Bronchial epithelial cell (primary cell): ENCODE measurements around the gene CRELD1. TPM values are rescaled to one million over a fixed set of nuclear protein-coding genes. Genes with fewer than 3 reads are reported as not detected.

ENCODE experiments used
- total RNA-seq: library from RNA; depleted of rRNA; stranded (reverse); fragments of >200 nt; gene quantifications from 2 replicates; pipeline ENCODE4 v1.2.1, GENCODE V29; 2014

The CRELD1 gene
- total RNA-seq, 1 donor from 2014 or later, result 35.8 TPM

Other genes with a start within 250 kb of the CRELD1 start
- gene CPNE9, start 230.0 kb upstream of the CRELD1 start, total RNA-seq, result not detected in 2 replicates
- gene BRPF1, start 202.1 kb upstream of the CRELD1 start, total RNA-seq, result 14.0 and 14.7 TPM in 2 replicates
- 21.6 and 26.5 TPM in 2 replicates for gene OGG1, start 183.9 kb upstream of the CRELD1 start, total RNA-seq
- gene CAMK1, start 163.9 kb upstream of the CRELD1 start, total RNA-seq, result 18.2 and 36.4 TPM in 2 replicates
- gene TADA3, start 141.4 kb upstream of the CRELD1 start, total RNA-seq, result 46.9 and 78.5 TPM in 2 replicates
- 192 and 204 TPM in 2 replicates for gene ARPC4, start 140.8 kb upstream of the CRELD1 start, total RNA-seq
- 11.3 and 17.3 TPM in 2 replicates for gene TTLL3, start 123.6 kb upstream of the CRELD1 start, total RNA-seq
- 34.5 and 36.2 TPM in 2 replicates for gene RPUSD3, start 89.8 kb upstream of the CRELD1 start, total RNA-seq
- gene CIDEC, start 53.6 kb upstream of the CRELD1 start, total RNA-seq, result not detected in 2 replicates
- gene JAGN1, start 43.2 kb upstream of the CRELD1 start, total RNA-seq, result 24.5 and 35.5 TPM in 2 replicates
- 0.53 and 2.6 TPM in 2 replicates for gene IL17RE, start 31.0 kb upstream of the CRELD1 start, total RNA-seq
- 21.1 and 31.7 TPM in 2 replicates for gene IL17RC, start 16.7 kb upstream of the CRELD1 start, total RNA-seq
- 0.26 and 0.38 TPM in 2 replicates for gene PRRT3, start 18.6 kb downstream of the CRELD1 start, total RNA-seq
- gene EMC3, start 53.0 kb downstream of the CRELD1 start, total RNA-seq, result 48.1 and 49.5 TPM in 2 replicates
- 2.1 and 2.6 TPM in 2 replicates for gene FANCD2, start 92.6 kb downstream of the CRELD1 start, total RNA-seq
- gene FANCD2OS, start 174.4 kb downstream of the CRELD1 start, total RNA-seq, result not detected in 2 replicates
- 72.1 and 106 TPM in 2 replicates for gene BRK1, start 181.8 kb downstream of the CRELD1 start, total RNA-seq
- gene VHL, start 207.9 kb downstream of the CRELD1 start, total RNA-seq, result 47.0 and 47.4 TPM in 2 replicates
- 4.7 and 5.5 TPM in 2 replicates for gene IRAK2, start 231.1 kb downstream of the CRELD1 start, total RNA-seq